Measurements from ENCODE around the gene DENND6A.
"Not testable (repeated sequence)": the region's sequence is repeated elsewhere in the genome, so short reads cannot be mapped to it uniquely, and the experiment has no call there.

The DENND6A gene

GRCh38 chr3:57627976-57628375, 64.9 kb downstream of the DENND6A start:
- Histone ChIP-seq H3K27ac (ENCODE audit: poor library complexity, severe bottlenecking) (no peak overlapping the region), H3K4me1 (ENCODE audit: insufficient read depth, poor library complexity, severe bottlenecking) (no peaks in the 10 kb centered on the region), H3K36me3 (ENCODE audit: low read depth) (peaks cover 82% of the 10 kb centered on the region), H3K27me3 (ENCODE audit: insufficient read depth, poor library complexity, severe bottlenecking) (no peaks in the 10 kb centered on the region), H3K4me3 (ENCODE audit: severe bottlenecking) (no peak overlapping the region), H3K9me3 (ENCODE audit: severe bottlenecking) (no peaks in the 10 kb centered on the region)
- no peak for ATAC-seq (ENCODE audit: low read depth)
- no peak for DNase-seq (ENCODE audit: low spot score)
- TF ChIP-seq, protein P1, sequence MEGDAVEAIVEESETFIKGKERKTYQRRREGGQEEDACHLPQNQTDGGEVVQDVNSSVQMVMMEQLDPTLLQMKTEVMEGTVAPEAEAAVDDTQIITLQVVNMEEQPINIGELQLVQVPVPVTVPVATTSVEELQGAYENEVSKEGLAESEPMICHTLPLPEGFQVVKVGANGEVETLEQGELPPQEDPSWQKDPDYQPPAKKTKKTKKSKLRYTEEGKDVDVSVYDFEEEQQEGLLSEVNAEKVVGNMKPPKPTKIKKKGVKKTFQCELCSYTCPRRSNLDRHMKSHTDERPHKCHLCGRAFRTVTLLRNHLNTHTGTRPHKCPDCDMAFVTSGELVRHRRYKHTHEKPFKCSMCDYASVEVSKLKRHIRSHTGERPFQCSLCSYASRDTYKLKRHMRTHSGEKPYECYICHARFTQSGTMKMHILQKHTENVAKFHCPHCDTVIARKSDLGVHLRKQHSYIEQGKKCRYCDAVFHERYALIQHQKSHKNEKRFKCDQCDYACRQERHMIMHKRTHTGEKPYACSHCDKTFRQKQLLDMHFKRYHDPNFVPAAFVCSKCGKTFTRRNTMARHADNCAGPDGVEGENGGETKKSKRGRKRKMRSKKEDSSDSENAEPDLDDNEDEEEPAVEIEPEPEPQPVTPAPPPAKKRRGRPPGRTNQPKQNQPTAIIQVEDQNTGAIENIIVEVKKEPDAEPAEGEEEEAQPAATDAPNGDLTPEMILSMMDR (IDR thresholded peaks at IDR 0.05; ENCODE audit: poor library complexity, severe bottlenecking): no peak

DNA sequence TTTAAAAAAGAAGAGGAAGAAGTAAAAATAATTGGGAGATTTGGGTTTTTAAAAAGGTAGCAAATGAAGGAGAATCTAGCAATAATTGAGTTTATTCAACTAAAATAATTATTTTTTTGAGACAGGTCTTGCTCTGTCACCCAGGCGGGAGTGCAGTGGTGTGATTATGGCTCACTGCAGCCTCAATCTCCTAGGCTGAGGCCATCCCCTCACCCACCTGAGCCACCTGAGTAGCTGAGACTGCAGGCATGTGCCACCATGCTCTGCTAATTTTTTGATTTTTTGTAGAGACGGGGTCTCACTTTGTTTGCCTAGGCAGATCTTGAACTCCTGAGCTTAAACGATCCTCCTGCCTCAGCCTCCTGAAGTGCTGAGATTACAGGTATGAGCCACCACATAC, 68.1 kb downstream of the DENND6A start:
- TF ChIP-seq, protein P1 (IDR thresholded peaks at IDR 0.05; ENCODE audit: poor library complexity, severe bottlenecking): no peak
- Histone ChIP-seq H3K36me3 (ENCODE audit: low read depth) (peaks cover 65% of the 10 kb centered on the region), H3K4me1 (ENCODE audit: insufficient read depth, poor library complexity, severe bottlenecking) (no peaks in the 10 kb centered on the region), H3K27ac (ENCODE audit: poor library complexity, severe bottlenecking) (no peak overlapping the region), H3K4me3 (ENCODE audit: severe bottlenecking) (no peak overlapping the region), H3K9me3 (ENCODE audit: severe bottlenecking) (no peaks in the 10 kb centered on the region), H3K27me3 (ENCODE audit: insufficient read depth, poor library complexity, severe bottlenecking) (no peaks in the 10 kb centered on the region)
- no peak for DNase-seq (ENCODE audit: low spot score)
- no peak for ATAC-seq (ENCODE audit: low read depth)

- no peak for ATAC-seq (ENCODE audit: low read depth)
- Histone ChIP-seq H3K27me3 (ENCODE audit: insufficient read depth, poor library complexity, severe bottlenecking) (no peaks in the 10 kb centered on the region), H3K36me3 (ENCODE audit: low read depth) (peaks cover 45% of the 10 kb centered on the region)
Measured at GRCh38 chr3:57622362-57622761, 70.5 kb downstream of the DENND6A start.

GRCh38 chr3:57617739-57618138, 75.1 kb downstream of the DENND6A start:
- H3K27me3 ChIP-seq (ENCODE audit: insufficient read depth, poor library complexity, severe bottlenecking): no peaks in the 10 kb centered on the region
- peaks cover 7% of the 10 kb centered on the region for H3K36me3 ChIP-seq (ENCODE audit: low read depth)
- H3K27ac ChIP-seq (ENCODE audit: poor library complexity, severe bottlenecking): no peak overlapping the region
- ATAC-seq (ENCODE audit: low read depth): no peak
- no peak overlapping the region for H3K4me3 ChIP-seq (ENCODE audit: severe bottlenecking)
- DNase-seq (ENCODE audit: low spot score): no peak
- H3K9me3 ChIP-seq (ENCODE audit: severe bottlenecking): no peaks in the 10 kb centered on the region
- no peaks in the 10 kb centered on the region for H3K4me1 ChIP-seq (ENCODE audit: insufficient read depth, poor library complexity, severe bottlenecking)
- TF ChIP-seq, protein P1 (IDR thresholded peaks at IDR 0.05; ENCODE audit: poor library complexity, severe bottlenecking): no peak

More at GRCh38 chr3:57622362-57622761, 70.5 kb downstream of the DENND6A start:
- TF ChIP-seq, protein P1 (IDR thresholded peaks at IDR 0.05; ENCODE audit: poor library complexity, severe bottlenecking): no peak
- H3K9me3 ChIP-seq (ENCODE audit: severe bottlenecking): no peaks in the 10 kb centered on the region
- H3K4me1 ChIP-seq (ENCODE audit: insufficient read depth, poor library complexity, severe bottlenecking): no peaks in the 10 kb centered on the region
- no peak for DNase-seq (ENCODE audit: low spot score)
- no peak overlapping the region for H3K4me3 ChIP-seq (ENCODE audit: severe bottlenecking)
- H3K27ac ChIP-seq (ENCODE audit: poor library complexity, severe bottlenecking): no peak overlapping the region

DNA sequence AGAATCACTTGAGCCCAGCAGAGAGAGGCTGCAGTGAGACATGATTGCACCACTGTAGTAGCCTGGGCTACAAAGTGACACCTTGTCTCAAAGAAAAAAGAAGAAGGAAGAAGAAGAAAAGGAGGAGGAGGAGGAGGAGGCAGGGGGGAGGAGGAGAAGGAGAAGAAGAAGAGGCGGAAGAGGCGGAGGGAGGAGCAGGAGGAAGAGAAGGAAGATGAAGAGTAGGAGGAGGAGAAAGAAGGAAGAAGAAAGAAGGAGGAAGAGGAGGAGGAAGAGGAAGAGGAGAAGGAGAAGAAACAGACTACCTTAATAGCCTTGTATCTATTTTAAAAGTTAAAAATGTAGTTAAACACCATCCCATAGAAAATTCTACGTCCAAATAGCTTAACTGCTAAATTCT, 76.6 kb downstream of the DENND6A start:
- Histone ChIP-seq H3K4me1 (ENCODE audit: insufficient read depth, poor library complexity, severe bottlenecking) (no peaks in the 10 kb centered on the region), H3K27me3 (ENCODE audit: insufficient read depth, poor library complexity, severe bottlenecking) (no peaks in the 10 kb centered on the region), H3K9me3 (ENCODE audit: severe bottlenecking) (no peaks in the 10 kb centered on the region), H3K36me3 (ENCODE audit: low read depth) (peaks cover 3% of the 10 kb centered on the region; the same call in 1 of the 2 replicates), H3K4me3 (ENCODE audit: severe bottlenecking) (no peak overlapping the region), H3K27ac (ENCODE audit: poor library complexity, severe bottlenecking) (no peak overlapping the region)
- DNase-seq (ENCODE audit: low spot score) (no peak), ATAC-seq (ENCODE audit: low read depth) (no peak)
- TF ChIP-seq, protein P1 (IDR thresholded peaks at IDR 0.05; ENCODE audit: poor library complexity, severe bottlenecking): no peak

- not testable (repeated sequence) for ATAC-seq (ENCODE audit: low read depth); DNase-seq (ENCODE audit: low spot score); H3K36me3 ChIP-seq (ENCODE audit: low read depth); H3K27ac ChIP-seq (ENCODE audit: poor library complexity, severe bottlenecking); H3K9me3 ChIP-seq (ENCODE audit: severe bottlenecking); H3K27me3 ChIP-seq (ENCODE audit: insufficient read depth, poor library complexity, severe bottlenecking); H3K4me1 ChIP-seq (ENCODE audit: insufficient read depth, poor library complexity, severe bottlenecking); H3K4me3 ChIP-seq (ENCODE audit: severe bottlenecking)
Measured at GRCh38 chr3:57611870-57612269, 81.0 kb downstream of the DENND6A start.

All from RWPE2 (cell line).